Panc1 (cell line): ENCODE measurements around the gene PPP1R1C. TPM values are rescaled to one million over a fixed set of nuclear protein-coding genes. Genes with fewer than 3 reads are reported as not detected.

ENCODE experiments used
- ATAC-seq: fragments of 200-7000 bp; cut with Tn5 transposase; 2 replicates; pipeline ENCODE4 v1.9.1; 2020; ENCODE audit warnings: mild to moderate bottlenecking, moderate library complexity
- BruUV-seq: library from RNA; stranded (reverse); fragments of 400-500 nt; replicated peaks from 2 replicates; lab custom pipeline; 2021; lab: Mats Ljungman, UMichigan
- CTCF ChIA-PET: fragments of 300-600 bp; sonication (Branson Sonifier 250); formaldehyde crosslinking; loops from one replicate; lab custom pipeline; 2022; ENCODE audit warnings: antibody characterized with exemption; lab: Charles Lee
- POLR2A ChIA-PET: fragments of 300-600 bp; sonication (Branson Sonifier 250); formaldehyde crosslinking; loops from one replicate; lab custom pipeline; 2022; ENCODE audit warnings: antibody characterized with exemption; lab: Charles Lee
- DNase-seq: peaks from one replicate; pipeline ENCODE4 v3.0.0-alpha.2; 2010; ENCODE audit warnings: low read depth, low spot score
- H3K27ac ChIP-seq: 2 replicates; pipeline ENCODE4 v1.5.1; 2011; ENCODE audit warnings: mild to moderate bottlenecking, low read length, inconsistent platforms
- H3K27me3 ChIP-seq: fragments of 200-500 bp; sonication (Bioruptor generic); 2 replicates; pipeline ENCODE4 v1.6.0; 2014; ENCODE audit warnings: low read length, inconsistent platforms; ENCODE audit not compliant: control insufficient read depth, insufficient read depth
- H3K36me3 ChIP-seq: fragments of 200-500 bp; sonication (Bioruptor generic); 2 replicates; pipeline ENCODE4 v1.5.1; 2014; ENCODE audit warnings: inconsistent platforms, mild to moderate bottlenecking, low read length, moderate library complexity; ENCODE audit not compliant: control insufficient read depth, insufficient read depth
- H3K4me1 ChIP-seq: 2 replicates; pipeline ENCODE4 v1.5.1; 2011; ENCODE audit warnings: inconsistent platforms, mild to moderate bottlenecking, low read length, moderate library complexity; ENCODE audit not compliant: control insufficient read depth, insufficient read depth
- H3K4me3 ChIP-seq, 2 experiments: 2 replicates each; pipeline ENCODE4 v1.5.1; 2011 to 2012; ENCODE audit warnings: low read depth in 2 of 2, low read length in 2 of 2, mild to moderate bottlenecking in 2 of 2, inconsistent platforms in 1 of 2, moderate library complexity in 1 of 2
- H3K9me3 ChIP-seq: fragments of 200-500 bp; sonication (Bioruptor generic); 2 replicates; pipeline ENCODE4 v1.5.1; 2014; ENCODE audit warnings: low read depth, mild to moderate bottlenecking, inconsistent platforms, low read length, moderate library complexity; ENCODE audit not compliant: control insufficient read depth, insufficient read depth
- CTCF ChIP-seq: fragments of 450-650 bp; IDR thresholded peaks from 2 replicates; pipeline ENCODE4 v1.5.1; 2017; ENCODE audit warnings: mild to moderate bottlenecking
- POLR2AphosphoS5 ChIP-seq: IDR thresholded peaks from 2 replicates; pipeline ENCODE4 v1.6.1; 2012; ENCODE audit warnings: mild to moderate bottlenecking, low read depth, low read length, moderate library complexity
- REST ChIP-seq, 2 experiments: IDR thresholded peaks; 2 replicates each; pipeline ENCODE4 v1.6.1; 2011 to 2012; ENCODE audit warnings: low read depth in 2 of 2, control low read depth in 1 of 2, low read length in 1 of 2, mild to moderate bottlenecking in 1 of 2, moderate library complexity in 1 of 2; ENCODE audit not compliant: insufficient read depth in 1 of 2
- SIN3A ChIP-seq: IDR thresholded peaks from 2 replicates; pipeline ENCODE4 v1.6.1; 2012; ENCODE audit warnings: low read depth, mild to moderate bottlenecking, low read length, moderate library complexity, borderline replicate concordance; ENCODE audit not compliant: insufficient read depth
- TCF7L2 ChIP-seq: IDR thresholded peaks from 2 replicates; pipeline ENCODE4 v1.6.1; 2011; ENCODE audit warnings: mild to moderate bottlenecking, low read depth, low read length, inconsistent platforms
- in situ Hi-C: cut with HindIII; loops from 2 replicates; pipeline ENCODE4 v1.10.0; 2016; ENCODE audit warnings: low sequenced_read_pairs, low pct_unique_long_range_greater_than_20kb
- intact Hi-C: fragments of 100-400 bp; cut with micrococcal nuclease; formaldehyde crosslinking; loops from one replicate; pipeline ENCODE4 v1.10.0; 2022; ENCODE audit not compliant: unreplicated experiment
- total RNA-seq: library from RNA; stranded (reverse); gene quantifications from one replicate; pipeline ENCODE4 v1.2.1, GENCODE V29; 2021; ENCODE audit not compliant: unreplicated experiment

Gene PPP1R1C
- total RNA-seq, 1 experiment from 2014 or later: 2.6 TPM

GRCh38 chr2:182004945-182005520 is 19.4 kb downstream of the PPP1R1C start:
- Histone ChIP-seq H3K4me1 (no peaks in the 10 kb centered on the region), H3K27me3 (no peaks in the 10 kb centered on the region), H3K4me3 (no peak overlapping the region), H3K36me3 (no peaks in the 10 kb centered on the region), H3K27ac (no peak overlapping the region), H3K9me3 (no peaks in the 10 kb centered on the region)
- BruUV-seq: no TSS peak
- TF ChIP-seq TCF7L2 (no peak), CTCF (no peak), REST (IDR thresholded peaks at IDR 0.05; ENCODE audit: insufficient read depth in 1 of 2, low read depth in 2 of 2, low read length in 1 of 2) (no peak), SIN3A (no peak), POLR2AphosphoS5 (no peak)
- ChIA-PET CTCF (no interaction called here), POLR2A (no interaction called here)
- intact Hi-C loops (no loop called here), in situ Hi-C loops (no loop called here)
- DNase-seq: no peak
- ATAC-seq: no peak

GRCh38 chr2:182006595-182007341 is 21.1 kb downstream of the PPP1R1C start:
- TF ChIP-seq SIN3A: no peak
- TF ChIP-seq POLR2AphosphoS5: no peak
- no peak for TF ChIP-seq REST (IDR thresholded peaks at IDR 0.05; ENCODE audit: insufficient read depth in 1 of 2, low read depth in 2 of 2, low read length in 1 of 2)
- TF ChIP-seq TCF7L2: no peak
- TF ChIP-seq CTCF: no peak

More at GRCh38 chr2:182006595-182007341, 21.1 kb downstream of the PPP1R1C start:
- ATAC-seq: no peak
- CTCF ChIA-PET: no interaction called here
- POLR2A ChIA-PET: no interaction called here
- no peaks in the 10 kb centered on the region for H3K4me1 ChIP-seq
- intact Hi-C loops: no loop called here
- H3K27me3 ChIP-seq: no peaks in the 10 kb centered on the region
- no peaks in the 10 kb centered on the region for H3K36me3 ChIP-seq
- H3K27ac ChIP-seq: no peak overlapping the region
- H3K4me3 ChIP-seq: no peak overlapping the region
- BruUV-seq: no TSS peak
- no peak for DNase-seq
- in situ Hi-C loops: no loop called here
- H3K9me3 ChIP-seq: peaks cover 3% of the 10 kb centered on the region
